Hepatocyte (in vitro differentiated cells): ENCODE results near the gene PTPN14. TPM values are rescaled to one million over a fixed set of nuclear protein-coding genes. Genes with fewer than 3 reads are reported as not detected.

Source experiments
- DNase-seq: peaks from one replicate; pipeline ENCODE4 v3.0.0-alpha.2; 2016; ENCODE audit warnings: low spot score
- H2AFZ ChIP-seq: fragments of 200-600 bp; sonication (generic); 2 replicates; pipeline ENCODE4 v1.6.0; 2016; ENCODE audit warnings: antibody characterized with exemption, mild to moderate bottlenecking
- H3K27ac ChIP-seq: fragments of 200-600 bp; sonication (generic); 2 replicates; pipeline ENCODE4 v1.5.1; 2016; ENCODE audit warnings: mild to moderate bottlenecking
- H3K27me3 ChIP-seq: fragments of 200-600 bp; sonication (generic); 2 replicates; pipeline ENCODE4 v1.6.1; 2016
- H3K36me3 ChIP-seq: fragments of 200-600 bp; sonication (generic); replicated peaks from 2 replicates; pipeline ENCODE4 v1.5.1; 2016; ENCODE audit warnings: low read depth; ENCODE audit not compliant: insufficient read depth
- H3K4me1 ChIP-seq: fragments of 200-600 bp; sonication (generic); 2 replicates; pipeline ENCODE4 v1.5.1; 2016; ENCODE audit warnings: mild to moderate bottlenecking, moderate library complexity; ENCODE audit not compliant: insufficient read depth
- H3K4me2 ChIP-seq: fragments of 200-600 bp; sonication (generic); 2 replicates; pipeline ENCODE4 v1.6.0; 2016
- H3K4me3 ChIP-seq: fragments of 200-600 bp; sonication (generic); 2 replicates; pipeline ENCODE4 v1.5.1; 2016; ENCODE audit warnings: mild to moderate bottlenecking
- H3K79me2 ChIP-seq: fragments of 200-600 bp; sonication (generic); 2 replicates; pipeline ENCODE4 v1.6.0; 2017; ENCODE audit warnings: mild to moderate bottlenecking
- H3K9me2 ChIP-seq: fragments of 200-600 bp; sonication (generic); replicated peaks from 2 replicates; pipeline ENCODE4 v1.6.0; 2017; ENCODE audit warnings: mild to moderate bottlenecking; ENCODE audit not compliant: insufficient read depth
- H3K9me3 ChIP-seq: fragments of 200-600 bp; sonication (generic); 2 replicates; pipeline ENCODE4 v1.5.1; 2016; ENCODE audit warnings: low read depth, mild to moderate bottlenecking
- H4K20me1 ChIP-seq: fragments of 200-600 bp; sonication (generic); 2 replicates; pipeline ENCODE4 v1.6.0; 2016; ENCODE audit warnings: mild to moderate bottlenecking; ENCODE audit not compliant: insufficient read depth, poor library complexity, severe bottlenecking
- EZH2 ChIP-seq: fragments of 200-600 bp; sonication (generic); IDR thresholded peaks from 2 replicates; pipeline ENCODE4 v1.6.1; 2016; ENCODE audit warnings: antibody characterized with exemption, mild to moderate bottlenecking, borderline replicate concordance
- EZH2phosphoT487 ChIP-seq: fragments of 200-600 bp; sonication (generic); IDR thresholded peaks from one replicate; pipeline ENCODE4 v1.6.1; 2018; ENCODE audit warnings: antibody characterized with exemption, mild to moderate bottlenecking, low read depth, moderate library complexity; ENCODE audit not compliant: unreplicated experiment, severe bottlenecking
- WGBS: methylation state at CpG from one replicate; pipeline ENCODE4 v1.1.6; 2016; ENCODE audit warnings: low lambda C conversion rate; ENCODE audit errors: missing lambda C conversion rate; 5-methylcytosine and 5-hydroxymethylcytosine counted together
- polyA plus RNA-seq: library from polyadenylated mRNA; unstranded; fragments of >200 nt; fragmentation: Nextera tagmentation; extraction: Ambion mirVana; gene quantifications from 2 replicates; pipeline ENCODE4 v1.2.1, GENCODE V29; 2016
- total RNA-seq: library from RNA; depleted of rRNA; stranded (reverse); fragments of >200 nt; gene quantifications from 2 replicates; pipeline ENCODE4 v1.2.3, GENCODE V29; 2014
- TF ChIP-seq, protein P1 (sequence below): fragments of 200-600 bp; sonication (generic); IDR thresholded peaks from 2 replicates; pipeline ENCODE4 v1.5.1; 2016; ENCODE audit warnings: antibody characterized with exemption, mild to moderate bottlenecking; ENCODE audit not compliant: poor library complexity

Gene PTPN14
- total and polyA plus RNA-seq, 2 experiments from 2014 or later, result 9.5 to 21.7 TPM

DNA sequence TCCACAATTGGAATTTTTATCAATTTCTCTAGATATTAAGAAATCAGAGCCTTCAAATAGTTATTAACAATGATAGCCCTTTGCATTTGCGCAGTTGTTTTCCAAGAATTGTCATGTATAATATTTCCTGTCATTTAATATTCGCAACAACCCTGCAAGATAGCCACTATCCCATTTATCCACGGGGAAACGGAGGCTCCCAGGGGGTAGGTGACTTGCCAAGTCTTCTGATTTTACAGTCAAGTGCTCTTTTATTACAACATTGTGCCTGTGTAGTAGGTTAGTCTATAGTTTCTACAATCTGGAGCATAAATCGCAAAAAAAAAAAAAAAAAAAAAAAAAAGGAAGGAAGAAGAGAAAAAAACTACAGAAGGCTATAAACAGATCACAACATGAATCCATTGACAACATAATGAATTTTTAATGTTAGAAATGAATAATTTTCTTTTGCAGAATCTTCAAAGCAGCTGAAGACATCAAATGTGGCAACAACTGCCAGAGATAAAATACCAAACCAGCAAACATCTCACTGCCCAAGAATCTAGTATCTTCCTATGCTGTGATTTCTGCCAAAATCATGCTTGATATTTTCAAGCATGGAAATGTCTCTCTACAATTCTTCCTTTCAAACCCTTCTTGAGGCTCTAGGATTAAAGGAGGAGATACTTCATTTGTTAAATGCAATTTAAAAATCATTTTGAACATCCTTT is 125.5 kb downstream of the PTPN14 start:
- Histone ChIP-seq H4K20me1 (no peaks in the 10 kb centered on the region), H3K4me2 (no peak overlapping the region), H3K9me3 (no peaks in the 10 kb centered on the region), H3K4me1 (no peaks in the 10 kb centered on the region), H3K36me3 (no peaks in the 10 kb centered on the region), H3K4me3 (no peak overlapping the region), H3K79me2 (peaks cover 23% of the 10 kb centered on the region), H3K27ac (no peak overlapping the region), H3K27me3 (no peaks in the 10 kb centered on the region), H3K9me2 (no peaks in the 10 kb centered on the region), H2AFZ (no peak overlapping the region)
- 91% methylated on average over 5 of the region's 5 CpGs for WGBS
- no peak for DNase-seq
- no peak for TF ChIP-seq EZH2phosphoT487
- TF ChIP-seq EZH2, result no peak
- TF ChIP-seq, protein P1, sequence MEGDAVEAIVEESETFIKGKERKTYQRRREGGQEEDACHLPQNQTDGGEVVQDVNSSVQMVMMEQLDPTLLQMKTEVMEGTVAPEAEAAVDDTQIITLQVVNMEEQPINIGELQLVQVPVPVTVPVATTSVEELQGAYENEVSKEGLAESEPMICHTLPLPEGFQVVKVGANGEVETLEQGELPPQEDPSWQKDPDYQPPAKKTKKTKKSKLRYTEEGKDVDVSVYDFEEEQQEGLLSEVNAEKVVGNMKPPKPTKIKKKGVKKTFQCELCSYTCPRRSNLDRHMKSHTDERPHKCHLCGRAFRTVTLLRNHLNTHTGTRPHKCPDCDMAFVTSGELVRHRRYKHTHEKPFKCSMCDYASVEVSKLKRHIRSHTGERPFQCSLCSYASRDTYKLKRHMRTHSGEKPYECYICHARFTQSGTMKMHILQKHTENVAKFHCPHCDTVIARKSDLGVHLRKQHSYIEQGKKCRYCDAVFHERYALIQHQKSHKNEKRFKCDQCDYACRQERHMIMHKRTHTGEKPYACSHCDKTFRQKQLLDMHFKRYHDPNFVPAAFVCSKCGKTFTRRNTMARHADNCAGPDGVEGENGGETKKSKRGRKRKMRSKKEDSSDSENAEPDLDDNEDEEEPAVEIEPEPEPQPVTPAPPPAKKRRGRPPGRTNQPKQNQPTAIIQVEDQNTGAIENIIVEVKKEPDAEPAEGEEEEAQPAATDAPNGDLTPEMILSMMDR, result no peak

DNA sequence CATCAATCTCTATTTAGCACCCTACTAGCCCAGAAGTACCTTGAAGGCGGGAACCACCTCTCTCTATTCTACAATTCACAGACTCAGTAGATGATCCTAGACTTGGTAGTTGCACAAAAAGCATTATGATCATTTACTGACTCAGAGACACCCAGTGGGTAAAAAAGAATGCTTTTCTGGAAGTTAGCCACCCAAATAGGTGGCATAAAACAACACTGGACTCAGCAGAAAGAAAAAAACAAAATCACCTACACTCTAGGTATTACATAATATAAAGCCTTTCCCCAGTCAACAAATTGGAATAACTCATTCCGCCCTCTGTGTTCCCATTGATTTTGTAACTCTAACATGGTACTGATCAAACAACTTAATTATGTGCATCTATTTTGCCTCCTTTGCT is 126.3 kb downstream of the PTPN14 start:
- no peak for DNase-seq
- H3K36me3 ChIP-seq, result no peaks in the 10 kb centered on the region
- no peak overlapping the region for H3K4me2 ChIP-seq
- TF ChIP-seq EZH2phosphoT487, result no peak
- TF ChIP-seq, protein P1, result no peak
- TF ChIP-seq EZH2, result no peak
- H3K4me3 ChIP-seq, result no peak overlapping the region
- no peaks in the 10 kb centered on the region for H4K20me1 ChIP-seq
- H3K9me2 ChIP-seq, result no peaks in the 10 kb centered on the region
- H2AFZ ChIP-seq, result no peak overlapping the region
- peaks cover 4% of the 10 kb centered on the region for H3K4me1 ChIP-seq
- peaks cover 25% of the 10 kb centered on the region for H3K79me2 ChIP-seq
- WGBS, result 94% methylated on average over 2 of the region's 2 CpGs
- H3K27ac ChIP-seq, result no peak overlapping the region
- no peaks in the 10 kb centered on the region for H3K9me3 ChIP-seq
- H3K27me3 ChIP-seq, result no peaks in the 10 kb centered on the region

DNA sequence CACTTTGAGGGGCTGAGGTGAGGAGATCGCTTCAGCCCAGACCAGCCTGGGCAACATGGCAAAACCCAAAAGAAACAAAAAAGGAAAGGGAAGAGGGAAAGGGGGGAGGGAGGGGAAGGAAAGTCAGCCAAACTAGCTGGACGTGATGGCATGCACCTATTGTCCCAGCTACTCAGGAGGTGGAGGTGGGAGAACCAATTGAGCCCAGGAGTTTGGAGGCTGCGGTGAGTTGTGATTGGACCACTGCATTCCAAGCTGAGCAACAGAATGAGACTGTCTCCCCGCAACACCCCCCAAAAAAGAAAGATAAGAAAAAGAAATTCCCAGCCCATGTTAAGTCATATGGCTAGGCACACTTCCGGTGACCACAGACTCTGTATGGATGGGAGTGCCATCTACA is 128.4 kb downstream of the PTPN14 start:
- no peaks in the 10 kb centered on the region for H3K9me3 ChIP-seq
- no peak for TF ChIP-seq EZH2
- no peak for TF ChIP-seq EZH2phosphoT487
- TF ChIP-seq, protein P1, result no peak
- H3K4me3 ChIP-seq, result no peak overlapping the region
- H3K4me2 ChIP-seq, result no peak overlapping the region
- H3K9me2 ChIP-seq, result no peaks in the 10 kb centered on the region
- no peaks in the 10 kb centered on the region for H4K20me1 ChIP-seq
- DNase-seq, result no peak
- WGBS, result 88% methylated on average over 5 of the region's 5 CpGs
- H3K27ac ChIP-seq, result no peak overlapping the region
- H3K79me2 ChIP-seq, result peaks cover 35% of the 10 kb centered on the region
- H3K36me3 ChIP-seq, result no peaks in the 10 kb centered on the region
- no peaks in the 10 kb centered on the region for H3K27me3 ChIP-seq
- no peak overlapping the region for H2AFZ ChIP-seq
- peaks cover 14% of the 10 kb centered on the region for H3K4me1 ChIP-seq
